GM19328 (cell line): Measurements from ENCODE around the gene NKAIN2.
"Not testable (repeated sequence)": the region's sequence is repeated elsewhere in the genome, so short reads cannot be mapped to it uniquely, and the experiment has no call there.

Experiments used
- ATAC-seq: cut with Tn5 transposase; IDR thresholded peaks from one replicate; pipeline ENCODE4 v1.9.1; 2021; ENCODE audit warnings: mild to moderate bottlenecking, moderate library complexity; ENCODE audit not compliant: unreplicated experiment

NKAIN2 gene

DNA sequence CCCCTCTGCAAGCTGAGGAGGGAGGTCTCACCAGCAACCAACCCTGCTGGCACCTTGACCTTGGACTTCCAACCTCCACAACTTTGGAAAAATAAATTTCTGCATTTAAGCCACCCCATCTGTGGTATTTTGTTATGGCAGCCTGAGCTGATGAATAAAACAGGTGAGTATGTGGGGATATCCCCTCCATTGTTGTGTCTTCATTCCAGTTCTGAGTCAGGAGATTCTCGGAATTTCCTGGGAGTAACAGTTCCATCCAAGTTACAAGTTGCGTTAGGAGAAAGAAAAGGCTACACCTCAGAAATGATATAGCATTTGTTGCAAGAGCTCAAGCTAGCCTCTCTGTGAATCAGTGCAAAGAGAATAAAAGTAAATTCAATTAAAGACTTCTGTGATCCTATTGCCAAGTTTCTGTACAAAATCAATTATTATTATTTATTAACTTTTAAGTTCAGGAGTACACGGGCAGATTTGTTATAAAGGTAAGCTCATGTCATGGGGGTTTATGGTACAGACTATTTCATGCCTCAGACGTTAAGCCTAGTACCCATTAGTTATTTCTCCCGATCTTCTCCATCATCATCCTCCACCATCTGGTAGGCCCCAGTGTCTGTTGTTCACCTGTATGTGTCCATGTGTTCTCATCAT is 153.0 kb downstream of the NKAIN2 start:
- no peak for ATAC-seq

DNA sequence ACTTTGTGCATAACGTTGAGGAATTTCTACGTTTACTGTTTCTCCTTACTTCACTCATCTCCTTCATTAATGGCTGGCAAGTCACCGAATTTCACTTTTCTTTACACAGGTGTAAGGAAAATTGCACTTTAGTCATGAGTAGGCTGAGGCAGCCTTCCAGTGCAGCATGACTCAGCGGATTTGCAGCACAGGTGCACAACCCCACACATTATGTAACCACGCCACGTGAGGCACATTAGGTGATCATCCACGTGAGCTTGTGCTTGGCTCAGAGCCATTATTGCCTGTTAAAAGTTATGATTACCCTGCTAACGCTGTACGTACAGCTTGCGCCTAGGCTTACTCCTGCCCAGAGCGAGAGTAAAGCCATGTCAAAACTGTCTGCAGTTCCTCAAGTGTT is 158.8 kb downstream of the NKAIN2 start:
- ATAC-seq: no peak

DNA sequence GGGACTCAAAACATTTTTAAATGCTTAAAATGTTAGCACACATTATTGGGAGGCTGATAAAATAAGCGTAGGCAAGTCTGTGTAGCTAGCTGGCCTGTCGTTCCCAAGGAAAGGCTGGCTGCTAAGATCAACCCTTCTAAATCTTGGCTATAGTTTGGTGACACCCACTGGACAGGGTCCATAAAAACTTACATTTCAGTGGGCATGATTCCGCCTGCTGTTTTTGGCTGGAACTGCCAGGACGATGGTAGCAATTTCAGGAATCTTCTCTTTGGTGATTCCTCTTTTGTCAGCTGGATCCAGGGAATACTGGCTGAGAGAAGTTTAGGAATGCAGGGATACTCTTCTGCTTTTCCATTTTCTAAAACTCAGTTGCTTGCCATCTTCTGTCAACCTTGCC is 162.2 kb downstream of the NKAIN2 start:
- no peak for ATAC-seq

DNA sequence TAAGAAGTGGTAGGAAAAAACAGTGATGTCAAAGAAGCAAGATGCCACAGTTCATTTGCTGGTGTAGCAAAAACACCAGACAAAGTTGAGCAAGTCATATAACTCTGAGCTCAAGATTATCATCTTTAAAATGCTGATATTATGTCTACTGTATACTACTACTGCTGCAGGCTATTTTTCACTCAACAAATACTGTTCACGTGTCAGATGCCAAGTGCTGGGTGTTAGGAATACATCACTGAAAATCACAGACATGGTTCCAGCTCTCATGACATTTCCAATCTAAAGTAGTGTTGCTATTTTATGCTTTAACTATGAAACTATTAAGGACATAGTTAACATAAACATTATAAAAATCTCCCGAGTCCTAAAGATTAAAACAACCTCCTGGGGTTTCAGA is 163.0 kb downstream of the NKAIN2 start:
- no peak for ATAC-seq

DNA sequence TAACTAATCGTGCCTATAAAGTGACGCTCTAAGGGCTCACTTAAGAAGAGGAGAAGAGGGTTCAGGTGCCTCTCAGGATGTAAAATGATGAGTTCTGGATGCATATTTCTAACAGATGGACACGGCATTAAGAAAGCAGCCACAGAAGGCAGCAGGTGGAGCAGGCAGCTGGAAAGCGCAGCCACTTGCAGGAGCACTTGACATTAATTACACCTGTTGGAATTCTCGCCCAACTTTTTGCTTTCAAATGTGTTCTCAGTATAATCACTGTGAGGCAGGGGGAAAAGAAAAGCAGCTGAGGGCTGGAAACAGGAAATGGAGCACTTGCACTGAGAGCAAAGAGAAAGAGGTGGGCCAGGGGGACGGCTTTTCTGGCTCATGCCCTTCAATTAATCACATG is 164.2 kb downstream of the NKAIN2 start:
- no peak for ATAC-seq

DNA sequence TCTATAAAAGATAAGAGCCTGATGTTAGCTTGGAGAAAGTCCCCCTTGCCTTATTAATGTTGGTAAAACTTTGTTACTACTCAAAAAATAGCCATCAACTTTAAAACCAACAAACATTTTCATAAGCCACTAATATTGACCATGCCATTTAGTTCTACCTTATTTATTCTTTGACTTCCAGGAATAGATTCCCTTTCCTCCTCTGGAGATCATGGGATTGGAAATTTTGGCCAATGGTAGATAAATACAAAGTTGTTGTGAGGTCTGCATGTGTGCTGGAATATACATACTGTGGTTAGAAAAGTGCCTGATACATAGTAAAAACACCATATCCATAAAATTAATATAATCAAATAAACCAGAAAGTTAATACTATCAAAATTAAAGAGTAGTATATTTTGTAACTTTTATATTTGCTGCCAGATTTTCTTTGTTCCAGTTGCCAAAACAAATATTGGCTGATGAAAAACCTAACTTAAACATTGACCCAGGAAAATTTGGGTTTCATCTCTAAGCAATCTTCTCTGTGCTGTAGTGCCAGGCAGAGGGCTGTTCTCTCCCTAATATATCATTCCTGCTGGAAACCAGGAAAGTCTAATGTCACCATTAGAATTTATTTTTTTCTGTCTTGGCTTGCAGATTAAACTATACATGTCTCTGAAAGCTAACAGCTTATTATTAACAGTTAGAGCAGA is 169.1 kb downstream of the NKAIN2 start:
- no peak for ATAC-seq

DNA sequence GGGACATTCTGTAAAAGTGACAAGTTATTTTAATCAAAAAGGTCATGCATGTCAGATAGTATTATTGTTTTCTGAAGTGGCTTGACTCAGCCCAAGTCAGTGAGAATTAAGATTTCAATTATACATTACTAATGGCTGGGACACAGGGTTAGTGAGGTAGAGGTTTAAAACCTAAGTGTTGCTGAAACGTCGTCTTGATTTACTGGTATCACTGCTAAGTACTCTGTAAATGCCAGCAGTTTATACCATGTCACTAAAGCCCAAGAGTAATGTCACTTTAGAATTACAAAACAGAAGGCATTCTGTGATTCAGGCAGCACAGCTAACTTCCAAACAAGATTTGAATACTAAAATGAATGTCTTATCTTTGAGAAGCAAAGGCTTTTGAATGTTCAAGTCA is 176.6 kb downstream of the NKAIN2 start:
- ATAC-seq: no peak

DNA sequence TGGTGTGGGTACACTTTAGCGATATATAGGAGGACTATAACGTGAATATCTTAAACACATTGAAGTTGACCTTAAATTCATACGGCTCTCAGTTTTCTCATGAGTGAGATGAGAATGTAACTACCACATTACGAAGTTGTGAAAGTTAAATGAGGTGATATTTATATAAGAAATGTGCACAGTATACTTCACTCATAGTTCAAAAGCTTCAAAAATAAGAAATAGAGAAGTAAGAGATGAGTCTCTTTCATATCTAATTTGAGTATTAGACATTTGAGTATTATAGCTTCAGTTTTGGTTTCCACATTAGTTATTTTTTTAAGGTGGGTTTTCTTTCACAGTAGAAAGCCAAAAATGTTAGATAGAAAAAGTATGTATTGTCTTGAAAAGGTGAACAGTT is 183.3 kb downstream of the NKAIN2 start:
- ATAC-seq: no peak

DNA sequence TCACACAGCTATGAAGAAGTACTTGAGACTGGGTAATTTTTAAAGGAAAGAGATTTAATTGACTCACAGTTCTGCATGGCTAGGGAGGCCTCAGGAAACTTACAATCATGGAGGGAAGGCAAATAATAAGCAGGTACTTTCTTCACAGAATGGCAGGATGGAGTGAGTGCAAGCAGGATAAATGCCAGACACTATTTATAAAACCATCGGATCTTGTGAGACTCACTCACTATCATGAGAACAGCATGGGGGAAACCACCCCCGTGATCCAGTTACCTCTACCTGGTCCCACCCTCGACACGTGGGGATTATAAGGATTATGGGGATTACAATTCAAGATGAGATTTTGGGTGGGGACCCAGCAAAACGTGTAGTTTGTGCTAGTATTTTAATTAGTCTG is 186.3 kb downstream of the NKAIN2 start:
- not testable (repeated sequence) for ATAC-seq

DNA sequence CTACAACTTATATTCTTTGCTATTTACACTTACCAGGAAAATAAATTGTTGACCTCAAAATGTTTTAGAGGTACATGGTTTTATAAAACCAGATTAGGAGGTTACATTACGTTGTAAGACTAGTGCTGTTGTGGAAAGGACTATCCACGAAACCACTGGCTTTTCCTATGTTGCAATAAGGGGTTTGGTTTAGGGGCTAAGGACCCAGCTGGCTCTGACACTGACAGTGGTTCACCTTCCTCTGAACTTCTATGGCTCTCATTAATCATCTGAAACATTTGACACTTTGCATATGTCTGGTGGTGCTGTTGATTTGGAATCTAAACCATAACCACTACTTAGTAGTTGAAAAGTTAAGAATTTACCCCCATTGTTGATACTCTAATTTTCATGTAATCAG is 186.7 kb downstream of the NKAIN2 start:
- ATAC-seq: no peak

DNA sequence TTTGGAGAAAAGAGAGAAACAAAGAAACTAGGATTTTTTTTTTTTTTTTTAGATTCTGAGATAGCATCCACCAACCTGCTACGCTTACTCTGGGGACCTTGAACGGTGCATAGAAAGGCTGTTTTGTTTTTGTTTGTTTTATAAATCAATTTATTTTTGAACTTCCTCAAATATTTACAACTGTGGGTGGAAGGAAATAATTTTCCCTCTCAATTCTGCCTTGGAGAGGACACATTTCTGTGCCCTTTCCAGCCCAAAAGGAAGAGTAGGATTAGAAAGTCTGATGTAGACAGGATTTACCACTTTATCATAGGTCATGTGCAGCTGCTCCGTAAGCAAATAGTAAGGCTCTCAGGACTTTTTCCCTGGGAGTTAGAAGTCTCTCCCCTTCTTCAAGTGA is 190.5 kb downstream of the NKAIN2 start:
- no peak for ATAC-seq

DNA sequence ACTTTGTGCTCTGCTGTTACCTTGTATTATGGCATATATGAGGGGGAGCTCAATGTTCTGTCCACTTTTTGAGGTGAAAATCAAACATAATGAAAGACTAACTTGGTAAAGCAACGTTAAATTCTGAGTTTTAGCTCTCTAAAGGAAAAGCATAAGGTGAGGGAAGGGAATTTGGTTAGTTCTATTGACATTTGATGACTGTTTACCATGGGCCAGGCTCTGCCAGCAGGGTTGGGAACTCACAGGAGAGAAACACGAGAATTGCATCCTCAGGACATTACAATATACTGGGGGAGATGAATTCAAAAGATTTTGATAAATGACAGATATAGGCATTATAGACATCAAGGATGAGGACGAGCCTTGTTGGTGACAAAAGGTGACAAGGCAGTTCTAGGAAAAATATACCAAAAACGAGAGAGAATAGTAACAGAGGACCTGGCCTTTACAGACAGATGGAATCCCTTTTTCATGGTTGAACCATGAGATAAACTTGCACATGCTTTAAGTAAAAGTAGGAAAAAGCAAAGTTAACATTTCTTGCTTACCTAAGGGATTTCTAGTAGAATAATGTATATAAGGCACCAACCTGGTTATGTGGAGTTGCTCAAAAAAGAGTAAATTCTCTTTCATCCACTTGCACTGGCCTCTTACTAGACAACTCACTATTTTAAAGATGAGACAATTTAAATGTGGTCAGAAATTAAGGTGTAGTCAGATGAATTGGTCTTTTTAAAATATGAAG is 191.4 kb downstream of the NKAIN2 start:
- no peak for ATAC-seq

DNA sequence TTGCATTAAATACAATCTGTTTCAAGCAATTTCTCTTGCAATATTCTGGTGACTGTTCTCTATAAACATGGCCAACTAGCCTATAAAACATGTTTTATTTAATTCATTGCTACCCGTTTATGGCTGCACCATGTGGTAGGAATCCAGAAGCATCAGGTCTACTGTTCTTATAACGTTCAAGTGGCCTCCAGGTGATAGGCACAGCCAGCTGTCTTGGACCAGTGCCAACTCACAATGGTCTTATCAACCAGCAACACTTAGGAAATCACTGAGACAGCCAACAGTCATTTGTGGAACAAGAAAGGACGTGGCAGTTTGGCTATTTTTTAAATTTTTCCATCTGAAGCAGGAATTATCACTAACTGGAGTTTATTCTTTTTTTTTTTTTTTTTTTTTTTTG is 193.6 kb downstream of the NKAIN2 start:
- no peak for ATAC-seq

DNA sequence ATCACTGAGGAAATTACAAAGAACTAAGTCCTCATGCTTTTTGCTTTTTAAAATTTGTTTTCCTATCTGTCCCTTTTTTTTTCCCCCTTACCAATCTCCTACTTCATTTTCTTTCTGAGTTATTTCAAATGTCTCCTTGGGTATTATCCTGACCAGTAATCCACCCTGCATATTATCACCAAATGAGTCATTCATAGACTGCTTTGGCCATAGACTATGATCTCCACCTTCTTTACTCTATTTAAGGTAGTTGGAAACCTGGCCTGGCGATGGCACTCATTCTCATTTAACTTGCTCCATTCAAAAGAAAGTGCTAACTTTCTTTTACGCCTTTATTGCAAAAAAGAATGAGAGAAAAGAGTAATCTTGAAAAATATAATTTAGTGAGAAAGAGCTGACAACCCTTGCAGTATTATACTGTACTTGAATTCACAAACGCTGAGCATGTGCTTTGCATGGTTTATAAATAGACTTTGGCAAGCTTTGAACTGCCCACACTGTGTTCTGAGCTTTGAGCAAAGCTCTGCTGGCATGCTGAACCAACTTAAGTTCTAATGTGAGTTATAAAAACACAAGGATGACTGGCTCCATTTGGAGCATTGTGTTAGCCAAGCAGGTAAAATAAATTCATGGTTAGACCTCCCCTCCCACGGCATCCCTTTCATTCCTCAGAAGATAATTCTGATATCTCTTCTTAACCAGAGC is 198.9 kb downstream of the NKAIN2 start:
- no peak for ATAC-seq

DNA sequence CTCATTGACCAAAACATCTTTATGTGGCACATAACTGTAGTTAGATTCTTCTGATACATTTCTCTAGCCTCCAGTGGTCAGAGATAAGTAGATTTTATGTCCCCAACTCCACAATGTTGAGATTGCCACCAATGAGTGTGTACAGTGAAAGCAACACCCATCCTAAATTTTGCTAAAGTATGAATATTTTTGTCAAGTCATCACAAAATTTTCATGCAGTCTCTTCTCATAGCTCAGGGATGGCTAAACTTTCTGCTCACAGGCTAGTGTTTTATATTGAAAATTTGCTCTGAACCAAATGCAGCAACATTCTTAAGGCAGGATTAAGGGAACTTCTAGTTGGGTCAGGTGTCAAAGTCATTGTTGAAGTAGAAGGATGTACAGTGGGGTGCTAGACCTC is 203.6 kb downstream of the NKAIN2 start:
- ATAC-seq: no peak

DNA sequence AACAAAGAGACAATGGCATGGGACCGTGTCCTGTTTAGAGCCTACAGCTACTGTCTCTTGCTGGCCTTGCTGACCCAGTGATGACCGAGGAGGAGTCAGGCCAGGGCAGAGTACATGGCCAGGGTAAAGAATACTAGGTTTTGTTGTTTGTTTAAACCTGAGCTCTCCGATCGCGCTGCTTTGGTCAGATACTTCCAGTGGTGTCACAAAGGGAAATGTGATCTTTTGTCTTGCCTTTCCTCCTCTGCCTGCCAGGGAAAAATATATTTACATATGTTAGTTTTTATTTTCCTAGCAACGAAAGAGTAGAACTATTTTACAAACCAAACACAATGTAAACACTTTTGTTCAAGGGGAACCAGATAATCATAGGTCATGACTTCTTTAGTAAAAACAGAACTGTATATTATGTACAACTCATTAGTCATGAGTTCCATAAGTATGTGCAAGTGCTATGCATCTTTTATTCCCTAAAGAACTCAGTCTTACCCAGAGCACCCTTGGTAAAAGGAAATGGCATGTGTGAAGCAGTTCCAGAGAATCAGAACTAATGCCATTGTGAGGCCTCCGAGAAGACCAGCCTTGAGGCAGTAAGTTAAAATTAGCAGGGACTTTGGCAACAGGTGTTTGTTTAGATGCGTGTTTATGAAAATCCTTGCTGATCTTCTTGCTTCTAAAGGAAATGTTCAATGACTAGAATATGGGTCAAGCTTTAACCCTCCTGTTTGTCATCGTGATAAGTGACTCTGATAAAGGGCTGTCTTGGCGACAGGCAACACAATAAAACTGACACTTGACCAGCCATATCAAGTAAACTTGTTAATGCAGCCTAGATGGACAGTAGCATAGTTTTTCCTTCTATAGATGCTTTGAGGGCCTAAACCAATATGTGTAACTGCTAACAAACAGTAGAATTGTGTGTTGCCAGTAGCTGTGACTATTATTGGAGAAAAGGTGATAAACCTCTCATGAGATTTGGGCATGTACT is 204.6 kb downstream of the NKAIN2 start:
- ATAC-seq: no peak

DNA sequence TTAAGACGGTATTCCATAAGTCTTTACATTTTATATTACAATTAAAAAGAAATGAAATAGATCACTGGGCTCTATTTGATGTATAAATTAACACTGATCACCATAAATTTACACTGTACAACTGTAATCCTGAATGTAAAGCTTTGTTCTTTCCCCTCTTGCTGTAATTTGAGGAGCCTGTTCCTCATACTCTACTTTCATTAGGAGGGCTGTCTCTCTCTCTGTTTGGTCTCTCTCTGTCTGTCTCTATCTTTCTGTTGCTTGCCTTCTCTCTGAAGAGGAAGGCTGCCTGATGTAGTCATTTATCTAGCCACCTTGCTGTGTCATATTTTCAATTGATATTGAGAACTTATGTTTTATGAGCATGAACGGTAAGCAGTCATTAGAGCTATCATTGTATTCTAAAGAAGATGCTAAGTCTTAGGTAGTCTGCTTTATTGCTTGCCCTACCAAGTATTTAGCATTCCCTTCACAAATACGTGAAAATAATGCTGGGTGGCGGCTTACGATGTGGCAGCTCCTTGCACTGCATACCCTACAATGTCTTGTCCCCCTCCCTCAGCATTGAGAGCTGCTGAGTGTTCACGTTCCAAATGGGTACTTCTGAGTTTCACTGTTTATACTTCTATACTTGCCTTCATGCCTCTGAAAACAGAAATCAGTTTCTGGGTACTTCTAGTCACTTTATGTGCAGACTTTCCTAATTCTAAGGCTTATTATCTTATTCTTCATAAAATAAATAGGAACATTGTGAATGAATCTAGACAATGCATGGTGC is 205.5 kb downstream of the NKAIN2 start:
- no peak for ATAC-seq

DNA sequence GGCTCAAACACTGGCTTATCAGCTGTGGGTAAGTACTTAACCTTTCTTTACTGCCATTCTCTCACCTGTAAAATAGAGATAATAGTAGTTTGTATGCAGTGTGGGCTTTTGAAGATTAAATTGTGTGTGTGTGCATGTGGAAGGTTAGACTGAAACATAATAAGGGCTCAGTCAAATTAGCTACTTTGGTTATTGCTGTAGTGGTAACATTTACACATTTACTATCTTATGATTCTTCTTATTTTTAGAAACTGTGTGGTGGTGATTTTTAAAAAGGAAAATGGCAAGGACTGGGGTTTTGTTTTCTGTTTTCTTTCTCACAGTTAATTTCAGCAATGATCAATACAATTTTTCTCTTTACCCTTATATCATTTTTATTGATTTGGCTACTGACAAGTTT is 206.9 kb downstream of the NKAIN2 start:
- ATAC-seq: no peak

DNA sequence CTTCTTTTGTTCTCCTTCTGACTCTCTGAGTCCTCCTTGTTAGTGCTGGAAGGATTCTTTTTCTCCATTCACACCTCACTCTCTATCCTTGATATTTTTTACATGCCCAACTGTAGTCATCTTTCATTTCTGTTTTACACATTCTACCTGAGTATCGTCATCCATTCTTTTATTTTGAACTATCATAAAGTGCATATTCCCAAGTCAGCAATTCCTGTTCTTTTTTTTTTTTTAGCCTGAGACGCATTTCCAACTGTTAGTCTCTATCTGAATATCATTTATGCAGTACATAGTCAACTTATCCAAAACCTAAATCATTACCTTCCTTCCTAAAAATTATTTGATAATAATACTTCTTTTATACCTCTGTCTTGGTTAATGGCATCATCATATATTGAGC is 207.5 kb downstream of the NKAIN2 start:
- no peak for ATAC-seq

DNA sequence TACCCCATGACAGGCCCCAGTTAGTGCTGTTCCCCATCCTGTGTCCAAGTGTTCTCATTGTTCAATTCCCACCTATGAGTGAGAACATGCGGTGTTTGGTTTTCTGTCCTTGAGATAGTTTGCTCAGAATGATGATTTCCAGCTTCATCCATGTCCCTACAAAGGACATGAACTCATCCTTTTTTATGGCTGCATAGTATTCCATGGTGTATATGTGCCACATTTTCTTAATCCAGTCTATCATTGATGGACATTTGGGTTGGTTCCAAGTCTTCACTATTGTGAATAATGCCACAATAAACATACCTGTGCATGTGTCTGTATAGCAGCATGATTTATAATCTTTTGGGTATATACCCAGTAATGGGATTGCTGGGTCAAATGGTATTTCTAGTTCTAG is 218.4 kb downstream of the NKAIN2 start:
- ATAC-seq: not testable (repeated sequence)
